ENCODE results near the gene EXT2. TPM values are rescaled to one million over a fixed set of nuclear protein-coding genes. Genes with fewer than 3 reads are reported as not detected.

EXT2 gene
- total RNA-seq, 2 donors from 2014 or later, result 76.5 to 96.7 TPM

- WGBS, result 93% methylated on average over 9 of the region's 9 CpGs
- Histone ChIP-seq H3K36me3 (peaks cover 0 to 5% of the 10 kb centered on the region in 2 donors), H3K27ac (no peak overlapping the region), H3K4me3 (no peak overlapping the region), H3K9me3 (no peaks in the 10 kb centered on the region), H3K27me3 (replicated peaks; ENCODE audit: insufficient read depth) (no peaks in the 10 kb centered on the region), H3K4me1 (replicated peaks) (no peaks in the 10 kb centered on the region)
- intact Hi-C loops (cut with DNase I), result no loop called here
- DNase-seq (ENCODE audit: low spot score), result no peak
- no peak for TF ChIP-seq POLR2AphosphoS5 (IDR thresholded peaks at IDR 0.05)
- TF ChIP-seq CTCF (IDR thresholded peaks at IDR 0.05), result no peak
- TF ChIP-seq POLR2A (IDR thresholded peaks at IDR 0.05), result no peak
Observed at GRCh38 chr11:44080951-44081350, 14.5 kb upstream of the EXT2 start.

- intact Hi-C loops (cut with DNase I), result no loop called here
- no peaks in the 10 kb centered on the region for H3K9me3 ChIP-seq
- TF ChIP-seq POLR2AphosphoS5 (IDR thresholded peaks at IDR 0.05), result no peak
- TF ChIP-seq POLR2A (IDR thresholded peaks at IDR 0.05), result no peak
- TF ChIP-seq CTCF (IDR thresholded peaks at IDR 0.05), result no peak
- H3K4me3 ChIP-seq, result no peak overlapping the region
- 97% methylated on average over 4 of the region's 4 CpGs for WGBS
- no peak overlapping the region for H3K27ac ChIP-seq
- no peak for DNase-seq (ENCODE audit: low spot score)
- no peaks in the 10 kb centered on the region for H3K27me3 ChIP-seq (replicated peaks; ENCODE audit: insufficient read depth)
- H3K4me1 ChIP-seq (replicated peaks), result no peaks in the 10 kb centered on the region
- H3K36me3 ChIP-seq, result peaks cover 0 to 5% of the 10 kb centered on the region in 2 donors
Observed at GRCh38 chr11:44082645-44083044, 12.8 kb upstream of the EXT2 start.

- Histone ChIP-seq H3K27ac (no peak overlapping the region), H3K36me3 (peaks cover 0 to 5% of the 10 kb centered on the region in 2 donors)
Observed at GRCh38 chr11:44083433-44083832, 12.0 kb upstream of the EXT2 start.

GRCh38 chr11:44083906-44084305 lies 11.6 kb upstream of the EXT2 start:
- H3K4me3 ChIP-seq, result no peak overlapping the region
- no peak for TF ChIP-seq CTCF (IDR thresholded peaks at IDR 0.05)
- no peak for TF ChIP-seq POLR2A (IDR thresholded peaks at IDR 0.05)
- no peak for TF ChIP-seq POLR2AphosphoS5 (IDR thresholded peaks at IDR 0.05)
- H3K4me1 ChIP-seq (replicated peaks), result no peaks in the 10 kb centered on the region
- DNase-seq (ENCODE audit: low spot score), result no peak
- H3K27ac ChIP-seq, result no peak overlapping the region
- WGBS, result 55% methylated on average over 5 of the region's 5 CpGs
- intact Hi-C loops (cut with DNase I), result no loop called here
- no peaks in the 10 kb centered on the region for H3K9me3 ChIP-seq
- H3K27me3 ChIP-seq (replicated peaks; ENCODE audit: insufficient read depth), result no peaks in the 10 kb centered on the region
- peaks cover 0 to under 1% of the 10 kb centered on the region in 2 donors for H3K36me3 ChIP-seq

More at GRCh38 chr11:44083433-44083832, 12.0 kb upstream of the EXT2 start:
- TF ChIP-seq CTCF (IDR thresholded peaks at IDR 0.05) (no peak), POLR2AphosphoS5 (IDR thresholded peaks at IDR 0.05) (no peak), POLR2A (IDR thresholded peaks at IDR 0.05) (no peak)
- intact Hi-C loops (cut with DNase I), result no loop called here
- no peak overlapping the region for H3K4me3 ChIP-seq
- H3K4me1 ChIP-seq (replicated peaks), result no peaks in the 10 kb centered on the region
- 92% methylated on average over 10 of the region's 10 CpGs for WGBS
- no peaks in the 10 kb centered on the region for H3K9me3 ChIP-seq
- no peaks in the 10 kb centered on the region for H3K27me3 ChIP-seq (replicated peaks; ENCODE audit: insufficient read depth)
- no peak for DNase-seq (ENCODE audit: low spot score)

- WGBS, result 97% methylated on average over 1 of the region's 1 CpG
- TF ChIP-seq CTCF (IDR thresholded peaks at IDR 0.05), result no peak
- no peak for TF ChIP-seq POLR2AphosphoS5 (IDR thresholded peaks at IDR 0.05)
- no peak for TF ChIP-seq POLR2A (IDR thresholded peaks at IDR 0.05)
- no peak overlapping the region for H3K27ac ChIP-seq
Observed at GRCh38 chr11:44085330-44085729, 10.1 kb upstream of the EXT2 start.

More at GRCh38 chr11:44085330-44085729, 10.1 kb upstream of the EXT2 start:
- DNase-seq (ENCODE audit: low spot score), result no peak
- H3K36me3 ChIP-seq, result no peaks in the 10 kb centered on the region
- H3K4me3 ChIP-seq, result no peak overlapping the region
- no peaks in the 10 kb centered on the region for H3K4me1 ChIP-seq (replicated peaks)
- H3K27me3 ChIP-seq (replicated peaks; ENCODE audit: insufficient read depth), result no peaks in the 10 kb centered on the region
- H3K9me3 ChIP-seq, result no peaks in the 10 kb centered on the region
- intact Hi-C loops (cut with DNase I), result no loop called here
